Measurements from ENCODE around the gene DHRS11. TPM values are rescaled to one million over a fixed set of nuclear protein-coding genes. Genes with fewer than 3 reads are reported as not detected.

Gene DHRS11
- total RNA-seq, 1 experiment from 2014 or later, result 27.9 TPM

DNA sequence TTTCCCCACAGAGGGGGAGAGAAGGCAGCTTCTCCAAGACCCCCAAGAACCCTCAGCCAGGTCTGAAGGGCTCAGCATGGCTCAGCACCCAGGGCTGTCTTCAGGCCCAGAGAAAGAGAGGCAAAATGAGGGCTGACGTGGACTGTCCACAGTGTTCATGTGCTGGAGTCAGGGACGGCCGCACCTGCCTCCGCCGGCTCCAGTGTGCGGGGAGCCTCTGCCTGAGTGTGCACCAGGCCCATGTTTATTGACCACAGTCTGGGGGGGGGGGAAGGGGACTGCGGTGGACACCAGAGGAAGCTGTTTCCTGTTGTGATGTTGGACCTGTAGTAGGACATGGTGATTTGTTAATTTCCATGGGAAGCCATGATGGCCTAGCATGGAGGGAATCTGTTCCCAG is 16.6 kb downstream of the DHRS11 start:
- Histone ChIP-seq H3K23me2 (ENCODE audit: insufficient read length, low read depth, low read length, poor library complexity, severe bottlenecking) (no peaks in the 10 kb centered on the region), H3K4ac (ENCODE audit: low read depth, low read length) (no peak overlapping the region), H2AFZ (ENCODE audit: low read length) (no peak overlapping the region), H3T11ph (ENCODE audit: low read length) (no peak overlapping the region), H2BK20ac (ENCODE audit: low read depth, low read length, poor library complexity, severe bottlenecking) (no peak overlapping the region), H3K18ac (ENCODE audit: insufficient read length, low read depth, low read length) (no peak overlapping the region), H4K8ac (replicated peaks; ENCODE audit: insufficient read length, low read depth, low read length) (no peak overlapping the region), H3K27me3 (ENCODE audit: insufficient read depth, low read length) (no peaks in the 10 kb centered on the region), H3K4me1 (ENCODE audit: insufficient read depth, low read length) (no peaks in the 10 kb centered on the region), H3K14ac (ENCODE audit: insufficient read depth, low read length) (no peak overlapping the region), H3K56ac (ENCODE audit: insufficient read length, low read depth, low read length) (no peak overlapping the region), H3K9ac (ENCODE audit: extremely low read depth, insufficient read length, low read length) (no peak overlapping the region), H4K91ac (ENCODE audit: insufficient read length, low read depth, low read length) (no peak overlapping the region), H3K23ac (ENCODE audit: insufficient read length, low read depth, low read length) (no peak overlapping the region), H2BK120ac (ENCODE audit: low read depth, low read length, poor library complexity, severe bottlenecking) (no peak overlapping the region), H3K9me3 (ENCODE audit: control insufficient read depth, low read depth, low read length) (no peaks in the 10 kb centered on the region), H2AK5ac (ENCODE audit: insufficient read length, low read length) (no peak overlapping the region), H4K20me1 (ENCODE audit: control insufficient read depth, insufficient read depth, insufficient read length) (no peaks in the 10 kb centered on the region), H3K79me2 (ENCODE audit: insufficient read depth, low read length) (no peaks in the 10 kb centered on the region; the same call in 1 of the 2 replicates), H4K5ac (ENCODE audit: insufficient read length, low read depth, low read length) (no peak overlapping the region), H3K79me1 (ENCODE audit: insufficient read depth, low read depth, low read length, poor library complexity, severe bottlenecking) (no peaks in the 10 kb centered on the region), H3K4me2 (ENCODE audit: insufficient read depth, insufficient read length, low read length) (no peak overlapping the region), H2BK15ac (ENCODE audit: low read depth, low read length) (no peak overlapping the region), H2BK5ac (ENCODE audit: insufficient read length, low read length) (no peak overlapping the region), H2BK12ac (ENCODE audit: insufficient read length, low read depth, low read length) (no peak overlapping the region), H3K27ac (ENCODE audit: insufficient read length, low read depth, low read length) (no peak overlapping the region)
- peaks cover 0 to 3% of the 10 kb centered on the region in 2 experiments; a peak in 1 of 5 replicates for H3K9me3 Mint-ChIP-seq
- no CpG with 5 or more reads among the region's 7 CpGs for WGBS (ENCODE audit: extremely low coverage, insufficient read length, low lambda C conversion rate)
- peaks cover 32 to 39% of the 10 kb centered on the region in 2 experiments for H3K4me1 Mint-ChIP-seq
- H3K27ac Mint-ChIP-seq, result peak overlapping the region in 2 of 3 experiments; percentile 35 to 56; a peak in 1 of 7 replicates
- peaks cover 5 to 31% (median 14%) of the 10 kb centered on the region in 3 experiments for H3K36me3 Mint-ChIP-seq (ENCODE audit: insufficient read depth in 1 of 3, low read depth in 3 of 3)
- no peak overlapping the region for H3K4me3 Mint-ChIP-seq
- DNase-seq, result no peak
- H3K27me3 Mint-ChIP-seq (ENCODE audit: low read depth), result no peaks in the 10 kb centered on the region
- TF ChIP-seq, protein P1, sequence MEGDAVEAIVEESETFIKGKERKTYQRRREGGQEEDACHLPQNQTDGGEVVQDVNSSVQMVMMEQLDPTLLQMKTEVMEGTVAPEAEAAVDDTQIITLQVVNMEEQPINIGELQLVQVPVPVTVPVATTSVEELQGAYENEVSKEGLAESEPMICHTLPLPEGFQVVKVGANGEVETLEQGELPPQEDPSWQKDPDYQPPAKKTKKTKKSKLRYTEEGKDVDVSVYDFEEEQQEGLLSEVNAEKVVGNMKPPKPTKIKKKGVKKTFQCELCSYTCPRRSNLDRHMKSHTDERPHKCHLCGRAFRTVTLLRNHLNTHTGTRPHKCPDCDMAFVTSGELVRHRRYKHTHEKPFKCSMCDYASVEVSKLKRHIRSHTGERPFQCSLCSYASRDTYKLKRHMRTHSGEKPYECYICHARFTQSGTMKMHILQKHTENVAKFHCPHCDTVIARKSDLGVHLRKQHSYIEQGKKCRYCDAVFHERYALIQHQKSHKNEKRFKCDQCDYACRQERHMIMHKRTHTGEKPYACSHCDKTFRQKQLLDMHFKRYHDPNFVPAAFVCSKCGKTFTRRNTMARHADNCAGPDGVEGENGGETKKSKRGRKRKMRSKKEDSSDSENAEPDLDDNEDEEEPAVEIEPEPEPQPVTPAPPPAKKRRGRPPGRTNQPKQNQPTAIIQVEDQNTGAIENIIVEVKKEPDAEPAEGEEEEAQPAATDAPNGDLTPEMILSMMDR (conservative IDR thresholded peaks at IDR 0.05), result no peak

All from H9 (cell line).